ENCODE data around the gene PPP1R9A.

- TF ChIP-seq CTCF (IDR thresholded peaks at IDR 0.05; ENCODE audit: borderline replicate concordance, extremely low read depth, low read length, poor library complexity, severe bottlenecking) (no peak), EZH2 (IDR thresholded peaks at IDR 0.05; ENCODE audit: borderline replicate concordance, low read depth, low read length, severe bottlenecking) (no peak)
These were observed 262.3 kb downstream of the PPP1R9A start for GRCh38 chr7:95169678-95170077.
